Esophagus squamous epithelium (tissue), 5 donors: ENCODE data around the gene KRTAP2-4. TPM values are rescaled to one million over a fixed set of nuclear protein-coding genes. Genes with fewer than 3 reads are reported as not detected.
"Not testable (repeated sequence)": the region's sequence is repeated elsewhere in the genome, so short reads cannot be mapped to it uniquely, and the experiment has no call there.

Experiments used
- DNase-seq: peaks from one replicate; lab custom pipeline; 2025; lab: John Stamatoyannopoulos, UW
- H3K27ac ChIP-seq, 4 donors: fragments of 200-600 bp; sonication (generic); one replicate each; pipeline ENCODE4 v1.5.1; 2016 to 2019; ENCODE audit warnings: mild to moderate bottlenecking in 1 of 4
- H3K27me3 ChIP-seq, 4 donors: fragments of 200-600 bp; sonication (generic); 1 replicate in 3 of 4; 2 replicates in 1 of 4; pipeline versions ENCODE4 v1.5.1 to v1.6.0; 2017 to 2021; ENCODE audit warnings: antibody characterized with exemption in 1 of 4
- H3K36me3 ChIP-seq, 3 donors: fragments of 200-600 bp; sonication (generic); one replicate each; pipeline ENCODE4 v1.5.1; 2016 to 2019
- H3K4me1 ChIP-seq, 3 donors: fragments of 200-600 bp; sonication (generic); one replicate each; pipeline ENCODE4 v1.5.1; 2017 to 2019
- H3K4me3 ChIP-seq, 4 donors: fragments of 200-600 bp; sonication (generic); 1 replicate in 3 of 4; 2 replicates in 1 of 4; pipeline ENCODE4 v1.5.1; 2016 to 2019; ENCODE audit warnings: mild to moderate bottlenecking in 2 of 4, moderate library complexity in 1 of 4
- H3K9me3 ChIP-seq, 3 donors: fragments of 200-600 bp; sonication (generic); one replicate each; pipeline ENCODE4 v1.5.1; 2016 to 2019
- CTCF ChIP-seq, 6 experiments: fragments of 450-650 bp in 4 of 6; fragments of 200-600 bp in 2 of 6; sonication (generic) in 2 of 6; IDR thresholded peaks; one replicate each; pipeline ENCODE4 v1.5.1; 2016 to 2019; ENCODE audit warnings: antibody characterized with exemption in 6 of 6, mild to moderate bottlenecking in 4 of 6, moderate library complexity in 4 of 6
- POLR2A ChIP-seq, 4 donors: fragments of 450-650 bp; IDR thresholded peaks; one replicate each; pipeline ENCODE4 v1.6.1; 2017; ENCODE audit warnings: antibody characterized with exemption in 4 of 4, mild to moderate bottlenecking in 4 of 4, moderate library complexity in 3 of 4
- WGBS, 2 donors: methylation state at CpG; one replicate each; pipeline ENCODE4 v1.1.5; 2018; 5-methylcytosine and 5-hydroxymethylcytosine counted together
- intact Hi-C: fragments of 100-400 bp; cut with DNase I; formaldehyde crosslinking; loops from one replicate; pipeline ENCODE4 v1.15.0; 2022
- total RNA-seq, 4 donors: library from RNA; depleted of rRNA; stranded (reverse); fragments of >200 nt; gene quantifications; one replicate each; pipeline ENCODE4 v1.1.0, GENCODE V29; 2016
- donor health status: DM: yes; HTN: yes; CAD: no.

KRTAP2-4 gene
- total RNA-seq, 4 donors from 2014 or later = not detected

- Histone ChIP-seq H3K9me3 (no peaks in the 10 kb centered on the region), H3K27me3 (peaks cover 0 to 5% (median 0%) of the 10 kb centered on the region in 4 donors), H3K27ac (no peak overlapping the region), H3K4me3 (no peak overlapping the region), H3K36me3 (no peaks in the 10 kb centered on the region), H3K4me1 (no peaks in the 10 kb centered on the region)
- DNase-seq = no peak
- WGBS, 2 donors = 89 to 90% methylated on average over 7 of the region's 7 CpGs
- TF ChIP-seq POLR2A (IDR thresholded peaks at IDR 0.05) (no peak), CTCF (IDR thresholded peaks at IDR 0.05) (no peak)
- intact Hi-C loops = no loop called here
Observed at GRCh38 chr17:41096055-41096454, 30.4 kb upstream of the KRTAP2-4 start.

- 48 to 56% methylated on average over 3 to 4 of the region's 4 CpGs for WGBS, 2 donors
- H3K4me3 ChIP-seq, DNase-seq, H3K27me3 ChIP-seq, intact Hi-C loops, H3K9me3 ChIP-seq, H3K36me3 ChIP-seq, H3K27ac ChIP-seq, H3K4me1 ChIP-seq: not testable (repeated sequence)
Observed at GRCh38 chr17:41088760-41089352, 23.2 kb upstream of the KRTAP2-4 start.

GRCh38 chr17:41084100-41084856 is 18.6 kb upstream of the KRTAP2-4 start, which contains the start of gene KRTAP4-7:
TSS of gene KRTAP4-7 (plus strand) at chr17:41084150. CDS start at chr17:41084207, 57 bp downstream.
- H3K27ac ChIP-seq, H3K9me3 ChIP-seq, H3K4me3 ChIP-seq, H3K4me1 ChIP-seq, H3K36me3 ChIP-seq, intact Hi-C loops, H3K27me3 ChIP-seq, DNase-seq: not testable (repeated sequence)
- 66 to 93% methylated on average over 7 to 9 of the region's 14 CpGs for WGBS, 2 donors

- H3K36me3 ChIP-seq, H3K4me3 ChIP-seq, DNase-seq, H3K4me1 ChIP-seq, H3K9me3 ChIP-seq, H3K27me3 ChIP-seq, intact Hi-C loops, H3K27ac ChIP-seq: not testable (repeated sequence)
- 30 to 52% methylated on average over 2 of the region's 2 CpGs for WGBS, 2 donors
Observed at GRCh38 chr17:41083427-41083826, 17.7 kb upstream of the KRTAP2-4 start.

GRCh38 chr17:41082626-41083025 is 16.9 kb upstream of the KRTAP2-4 start:
- no peaks in the 10 kb centered on the region for H3K4me1 ChIP-seq
- H3K36me3 ChIP-seq = no peaks in the 10 kb centered on the region
- no peak overlapping the region for H3K27ac ChIP-seq
- H3K4me3 ChIP-seq = no peak overlapping the region
- no peaks in the 10 kb centered on the region for H3K27me3 ChIP-seq
- no peaks in the 10 kb centered on the region for H3K9me3 ChIP-seq
- intact Hi-C loops = no loop called here
- DNase-seq = no peak
- TF ChIP-seq CTCF (IDR thresholded peaks at IDR 0.05) = no peak
- no peak for TF ChIP-seq POLR2A (IDR thresholded peaks at IDR 0.05)
- 24 to 42% methylated on average over 4 of the region's 4 CpGs for WGBS, 2 donors

- Histone ChIP-seq H3K9me3 (no peaks in the 10 kb centered on the region), H3K27me3 (peaks cover 0 to 15% (median 0%) of the 10 kb centered on the region in 4 donors), H3K4me1 (no peaks in the 10 kb centered on the region), H3K4me3 (no peak overlapping the region), H3K27ac (no peak overlapping the region), H3K36me3 (no peaks in the 10 kb centered on the region)
- DNase-seq = no peak
- intact Hi-C loops = no loop called here
- TF ChIP-seq CTCF (IDR thresholded peaks at IDR 0.05) = no peak
- no peak for TF ChIP-seq POLR2A (IDR thresholded peaks at IDR 0.05)
Observed at GRCh38 chr17:41076788-41077187, 11.1 kb upstream of the KRTAP2-4 start.
